ENCODE results near the gene CCDC146. TPM values are rescaled to one million over a fixed set of nuclear protein-coding genes. Genes with fewer than 3 reads are reported as not detected.

Gene CCDC146
- total RNA-seq, 1 experiment from 2014 or later: 2.2 TPM

DNA sequence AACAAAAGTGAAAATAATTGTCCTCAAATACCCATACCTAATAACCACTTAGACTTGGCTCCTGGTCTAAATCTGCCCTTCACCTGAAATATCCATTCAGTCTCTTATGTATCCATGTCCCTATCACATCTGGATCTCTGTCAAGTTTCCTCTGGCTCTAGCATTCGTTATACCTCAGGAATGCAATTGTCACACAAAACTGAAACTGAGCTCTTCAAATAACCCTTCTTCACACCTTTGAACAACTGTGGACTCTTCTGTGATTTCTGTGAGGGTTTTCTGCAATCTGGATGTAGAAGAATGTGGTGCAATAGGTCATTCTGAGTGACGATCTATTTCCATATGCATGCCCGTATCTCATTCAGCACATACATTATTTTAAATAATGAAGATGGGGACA is 130.7 kb downstream of the CCDC146 start:
- Histone ChIP-seq H3K4me3 (ENCODE audit: low read depth, low read length, poor library complexity, severe bottlenecking) (no peak overlapping the region), H3K27me3 (replicated peaks; ENCODE audit: insufficient read depth, low read depth, low read length, poor library complexity) (no peaks in the 10 kb centered on the region), H3K4me1 (ENCODE audit: insufficient read depth, low read length, poor library complexity, severe bottlenecking) (no peaks in the 10 kb centered on the region), H3K9me3 (ENCODE audit: low read depth, low read length, poor library complexity, severe bottlenecking) (no peaks in the 10 kb centered on the region), H3K27ac (ENCODE audit: low read depth, low read length, poor library complexity, severe bottlenecking) (no peak overlapping the region), H3K36me3 (ENCODE audit: insufficient read depth, low read length, poor library complexity, severe bottlenecking) (no peaks in the 10 kb centered on the region)
- ChIA-PET CTCF (no interaction called here), POLR2A (ENCODE audit: low non-redundant PET) (no interaction called here)
- BruUV-seq (replicated peaks): no TSS peak
- TF ChIP-seq EZH2 (IDR thresholded peaks at IDR 0.05; ENCODE audit: borderline replicate concordance, low read depth, low read length, poor library complexity, severe bottlenecking): no peak
- TF ChIP-seq, protein P1, sequence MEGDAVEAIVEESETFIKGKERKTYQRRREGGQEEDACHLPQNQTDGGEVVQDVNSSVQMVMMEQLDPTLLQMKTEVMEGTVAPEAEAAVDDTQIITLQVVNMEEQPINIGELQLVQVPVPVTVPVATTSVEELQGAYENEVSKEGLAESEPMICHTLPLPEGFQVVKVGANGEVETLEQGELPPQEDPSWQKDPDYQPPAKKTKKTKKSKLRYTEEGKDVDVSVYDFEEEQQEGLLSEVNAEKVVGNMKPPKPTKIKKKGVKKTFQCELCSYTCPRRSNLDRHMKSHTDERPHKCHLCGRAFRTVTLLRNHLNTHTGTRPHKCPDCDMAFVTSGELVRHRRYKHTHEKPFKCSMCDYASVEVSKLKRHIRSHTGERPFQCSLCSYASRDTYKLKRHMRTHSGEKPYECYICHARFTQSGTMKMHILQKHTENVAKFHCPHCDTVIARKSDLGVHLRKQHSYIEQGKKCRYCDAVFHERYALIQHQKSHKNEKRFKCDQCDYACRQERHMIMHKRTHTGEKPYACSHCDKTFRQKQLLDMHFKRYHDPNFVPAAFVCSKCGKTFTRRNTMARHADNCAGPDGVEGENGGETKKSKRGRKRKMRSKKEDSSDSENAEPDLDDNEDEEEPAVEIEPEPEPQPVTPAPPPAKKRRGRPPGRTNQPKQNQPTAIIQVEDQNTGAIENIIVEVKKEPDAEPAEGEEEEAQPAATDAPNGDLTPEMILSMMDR (conservative IDR thresholded peaks at IDR 0.05; ENCODE audit: low read depth, low read length): no peak
- intact Hi-C loops (cut with micrococcal nuclease; ENCODE audit: unreplicated experiment): no loop called here
- DNase-seq (ENCODE audit: low spot score): no peak

DNA sequence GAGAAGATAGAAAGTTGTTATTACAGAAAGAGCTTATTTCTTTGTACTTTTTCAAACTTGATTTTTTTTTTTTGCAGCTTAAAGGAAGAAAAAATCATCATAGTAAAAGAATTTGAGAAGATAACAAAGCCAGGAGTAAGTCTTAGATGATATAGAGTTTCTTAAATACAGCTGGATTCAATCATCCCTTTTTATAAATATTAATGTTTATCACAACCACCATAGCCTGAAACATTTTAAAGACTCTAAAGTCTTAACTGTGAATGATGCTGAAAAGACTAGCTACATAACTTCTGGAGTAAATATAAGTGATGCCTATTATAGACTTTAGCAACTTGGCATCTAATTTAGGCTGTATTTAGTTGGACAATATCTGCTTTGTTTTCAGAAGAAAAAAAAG is 132.0 kb downstream of the CCDC146 start:
- H3K9me3 ChIP-seq (ENCODE audit: low read depth, low read length, poor library complexity, severe bottlenecking): no peaks in the 10 kb centered on the region
- H3K4me3 ChIP-seq (ENCODE audit: low read depth, low read length, poor library complexity, severe bottlenecking): no peak overlapping the region
- no peak overlapping the region for H3K27ac ChIP-seq (ENCODE audit: low read depth, low read length, poor library complexity, severe bottlenecking)
- TF ChIP-seq EZH2 (IDR thresholded peaks at IDR 0.05; ENCODE audit: borderline replicate concordance, low read depth, low read length, poor library complexity, severe bottlenecking): no peak
- TF ChIP-seq, protein P1 (conservative IDR thresholded peaks at IDR 0.05; ENCODE audit: low read depth, low read length): no peak
- intact Hi-C loops (cut with micrococcal nuclease; ENCODE audit: unreplicated experiment): no loop called here
- CTCF ChIA-PET: interaction anchor here (0.6 kb wide), 1 partner anchor 78 kb away, joined by 4 read pairs; no protein-coding TSS in a partner anchor
- DNase-seq (ENCODE audit: low spot score): no peak
- no peaks in the 10 kb centered on the region for H3K36me3 ChIP-seq (ENCODE audit: insufficient read depth, low read length, poor library complexity, severe bottlenecking)
- POLR2A ChIA-PET (ENCODE audit: low non-redundant PET): interaction anchor here (0.5 kb wide), 1 partner anchor 23 kb away, joined by 8 read pairs; no protein-coding TSS in a partner anchor
- H3K27me3 ChIP-seq (replicated peaks; ENCODE audit: insufficient read depth, low read depth, low read length, poor library complexity): no peaks in the 10 kb centered on the region
- H3K4me1 ChIP-seq (ENCODE audit: insufficient read depth, low read length, poor library complexity, severe bottlenecking): no peaks in the 10 kb centered on the region
- no TSS peak for BruUV-seq (replicated peaks)

DNA sequence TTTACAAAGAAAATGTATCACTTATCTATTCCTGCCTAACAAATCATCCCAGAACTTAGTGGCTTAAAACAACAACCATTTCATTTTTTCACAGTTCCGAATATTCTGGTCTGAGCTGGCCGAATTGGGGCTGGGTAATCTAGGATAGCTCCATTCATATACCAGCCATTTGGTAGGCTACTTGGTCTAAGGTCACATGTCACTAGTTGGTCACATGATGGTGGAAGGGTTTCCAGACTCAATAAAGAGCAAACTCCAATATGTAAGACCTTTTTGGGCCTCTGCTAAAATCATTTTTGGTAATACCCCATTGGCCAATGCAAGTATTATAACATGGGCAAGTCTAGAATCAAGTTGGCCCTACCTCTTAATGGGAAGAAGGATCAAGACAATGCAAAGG is 132.5 kb downstream of the CCDC146 start:
- no peak for DNase-seq (ENCODE audit: low spot score)
- H3K4me1 ChIP-seq (ENCODE audit: insufficient read depth, low read length, poor library complexity, severe bottlenecking): no peaks in the 10 kb centered on the region
- no peak overlapping the region for H3K27ac ChIP-seq (ENCODE audit: low read depth, low read length, poor library complexity, severe bottlenecking)
- H3K36me3 ChIP-seq (ENCODE audit: insufficient read depth, low read length, poor library complexity, severe bottlenecking): no peaks in the 10 kb centered on the region
- H3K9me3 ChIP-seq (ENCODE audit: low read depth, low read length, poor library complexity, severe bottlenecking): no peaks in the 10 kb centered on the region
- H3K4me3 ChIP-seq (ENCODE audit: low read depth, low read length, poor library complexity, severe bottlenecking): no peak overlapping the region
- no TSS peak for BruUV-seq (replicated peaks)
- H3K27me3 ChIP-seq (replicated peaks; ENCODE audit: insufficient read depth, low read depth, low read length, poor library complexity): no peaks in the 10 kb centered on the region
- CTCF ChIA-PET: interaction anchor here (0.6 kb wide), 1 partner anchor 77 kb away, joined by 4 read pairs; no protein-coding TSS in a partner anchor
- no peak for TF ChIP-seq EZH2 (IDR thresholded peaks at IDR 0.05; ENCODE audit: borderline replicate concordance, low read depth, low read length, poor library complexity, severe bottlenecking)
- TF ChIP-seq, protein P1 (conservative IDR thresholded peaks at IDR 0.05; ENCODE audit: low read depth, low read length): no peak
- intact Hi-C loops (cut with micrococcal nuclease; ENCODE audit: unreplicated experiment): no loop called here
- POLR2A ChIA-PET (ENCODE audit: low non-redundant PET): no interaction called here

Data from A673 (cell line).